ENCODE results near the gene TRPM3.

GRCh38 chr9:70540016-70540415 lies 581.4 kb downstream of the TRPM3 start:
- TF ChIP-seq CTCF (IDR thresholded peaks at IDR 0.05) (no peak), POLR2A (IDR thresholded peaks at IDR 0.05) (no peak)
